Thyroid gland (tissue), 4 donors: ENCODE results near the gene KRTAP21-2.

Experiments used
- POLR2A ChIP-seq, 2 donors: fragments of 450-650 bp; IDR thresholded peaks; one replicate each; pipeline ENCODE4 v1.6.1; 2017; ENCODE audit warnings: antibody characterized with exemption in 2 of 2, mild to moderate bottlenecking in 2 of 2, moderate library complexity in 1 of 2
- TF ChIP-seq, protein P1 (sequence below), 6 experiments: fragments of 200-600 bp in 3 of 6; fragments of 450-650 bp in 3 of 6; sonication (generic) in 3 of 6; IDR thresholded peaks; one replicate each; pipeline ENCODE4 v1.5.1; 2016 to 2019; ENCODE audit warnings: antibody characterized with exemption in 6 of 6, mild to moderate bottlenecking in 2 of 6, inconsistent platforms in 1 of 6, moderate library complexity in 1 of 6

DNA sequence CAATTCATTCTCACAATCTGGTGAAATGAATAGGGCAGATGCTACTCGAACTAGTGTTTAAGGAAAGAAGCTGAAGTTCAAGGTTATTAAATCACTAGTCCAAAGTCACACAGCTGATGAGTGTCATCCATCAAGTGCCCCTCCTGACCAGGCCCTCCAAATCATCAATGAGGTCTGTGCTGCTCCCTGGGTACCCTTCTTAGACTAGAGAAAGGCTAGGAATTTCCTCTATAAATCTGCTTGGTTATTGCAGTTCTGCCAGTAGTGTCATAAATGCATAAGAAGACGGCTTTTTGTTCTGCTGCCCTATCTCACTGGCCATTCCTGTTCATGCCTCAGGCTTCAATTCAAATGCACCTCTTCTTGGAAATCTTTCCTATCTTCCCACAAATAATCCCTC is 13.7 kb upstream of the KRTAP21-2 start:
- TF ChIP-seq, protein P1, sequence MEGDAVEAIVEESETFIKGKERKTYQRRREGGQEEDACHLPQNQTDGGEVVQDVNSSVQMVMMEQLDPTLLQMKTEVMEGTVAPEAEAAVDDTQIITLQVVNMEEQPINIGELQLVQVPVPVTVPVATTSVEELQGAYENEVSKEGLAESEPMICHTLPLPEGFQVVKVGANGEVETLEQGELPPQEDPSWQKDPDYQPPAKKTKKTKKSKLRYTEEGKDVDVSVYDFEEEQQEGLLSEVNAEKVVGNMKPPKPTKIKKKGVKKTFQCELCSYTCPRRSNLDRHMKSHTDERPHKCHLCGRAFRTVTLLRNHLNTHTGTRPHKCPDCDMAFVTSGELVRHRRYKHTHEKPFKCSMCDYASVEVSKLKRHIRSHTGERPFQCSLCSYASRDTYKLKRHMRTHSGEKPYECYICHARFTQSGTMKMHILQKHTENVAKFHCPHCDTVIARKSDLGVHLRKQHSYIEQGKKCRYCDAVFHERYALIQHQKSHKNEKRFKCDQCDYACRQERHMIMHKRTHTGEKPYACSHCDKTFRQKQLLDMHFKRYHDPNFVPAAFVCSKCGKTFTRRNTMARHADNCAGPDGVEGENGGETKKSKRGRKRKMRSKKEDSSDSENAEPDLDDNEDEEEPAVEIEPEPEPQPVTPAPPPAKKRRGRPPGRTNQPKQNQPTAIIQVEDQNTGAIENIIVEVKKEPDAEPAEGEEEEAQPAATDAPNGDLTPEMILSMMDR (IDR thresholded peaks at IDR 0.05): no peak
- TF ChIP-seq POLR2A (IDR thresholded peaks at IDR 0.05): no peak
